ENCODE measurements around the gene CCDC117. TPM values are rescaled to one million over a fixed set of nuclear protein-coding genes. Genes with fewer than 3 reads are reported as not detected.
A peak's percentile ranks its signal among the peaks of the same experiment; 100 is the strongest.
"Not testable (repeated sequence)": the region's sequence is repeated elsewhere in the genome, so short reads cannot be mapped to it uniquely, and the experiment has no call there.

Gene CCDC117
- total RNA-seq, 1 experiment from 2014 or later: 33.5 TPM

GRCh38 chr22:28750471-28750881 is 22.0 kb upstream of the CCDC117 start:
- Histone ChIP-seq H3K27me3 (replicated peaks; ENCODE audit: insufficient read depth, low read depth, low read length, poor library complexity) (no peaks in the 10 kb centered on the region), H3K4me1 (ENCODE audit: insufficient read depth, low read length, poor library complexity, severe bottlenecking) (no peaks in the 10 kb centered on the region), H3K27ac (ENCODE audit: low read depth, low read length, poor library complexity, severe bottlenecking) (no peak overlapping the region), H3K4me3 (ENCODE audit: low read depth, low read length, poor library complexity, severe bottlenecking) (no peak overlapping the region), H3K36me3 (ENCODE audit: insufficient read depth, low read length, poor library complexity, severe bottlenecking) (peaks cover 23% of the 10 kb centered on the region), H3K9me3 (ENCODE audit: low read depth, low read length, poor library complexity, severe bottlenecking) (no peaks in the 10 kb centered on the region)
- no peak for TF ChIP-seq CTCF (conservative IDR thresholded peaks at IDR 0.05; ENCODE audit: low read depth, low read length)
- no peak for TF ChIP-seq EZH2 (IDR thresholded peaks at IDR 0.05; ENCODE audit: borderline replicate concordance, low read depth, low read length, poor library complexity, severe bottlenecking)
- ChIA-PET POLR2A (ENCODE audit: low non-redundant PET) (no interaction called here), CTCF (no interaction called here)
- no peak for DNase-seq (ENCODE audit: low spot score)
- intact Hi-C loops (cut with micrococcal nuclease; ENCODE audit: unreplicated experiment): no loop called here
- no TSS peak for BruUV-seq (replicated peaks)

GRCh38 chr22:28754512-28754911 is 18.0 kb upstream of the CCDC117 start:
- CTCF ChIA-PET; POLR2A ChIA-PET (ENCODE audit: low non-redundant PET); intact Hi-C loops (cut with micrococcal nuclease; ENCODE audit: unreplicated experiment); DNase-seq (ENCODE audit: low spot score); H3K27ac ChIP-seq (ENCODE audit: low read depth, low read length, poor library complexity, severe bottlenecking); H3K4me3 ChIP-seq (ENCODE audit: low read depth, low read length, poor library complexity, severe bottlenecking); H3K36me3 ChIP-seq (ENCODE audit: insufficient read depth, low read length, poor library complexity, severe bottlenecking); H3K27me3 ChIP-seq (replicated peaks; ENCODE audit: insufficient read depth, low read depth, low read length, poor library complexity); BruUV-seq (replicated peaks); H3K9me3 ChIP-seq (ENCODE audit: low read depth, low read length, poor library complexity, severe bottlenecking); H3K4me1 ChIP-seq (ENCODE audit: insufficient read depth, low read length, poor library complexity, severe bottlenecking): not testable (repeated sequence)

GRCh38 chr22:28759861-28760560 is 12.5 kb upstream of the CCDC117 start:
- H3K36me3 ChIP-seq (ENCODE audit: insufficient read depth, low read length, poor library complexity, severe bottlenecking): no peaks in the 10 kb centered on the region
- ChIA-PET CTCF (interaction anchor here (0.6 kb wide), 1 partner anchor 36 kb away, joined by 7 read pairs; no protein-coding TSS in a partner anchor), POLR2A (ENCODE audit: low non-redundant PET) (no interaction called here)
- no peaks in the 10 kb centered on the region for H3K27me3 ChIP-seq (replicated peaks; ENCODE audit: insufficient read depth, low read depth, low read length, poor library complexity)
- TF ChIP-seq EZH2 (IDR thresholded peaks at IDR 0.05; ENCODE audit: borderline replicate concordance, low read depth, low read length, poor library complexity, severe bottlenecking) (no peak), CTCF (conservative IDR thresholded peaks at IDR 0.05; ENCODE audit: low read depth, low read length) (no peak)
- H3K4me3 ChIP-seq (ENCODE audit: low read depth, low read length, poor library complexity, severe bottlenecking): peak overlapping the region; percentile 7
- BruUV-seq (replicated peaks): no TSS peak
- peak overlapping the region; percentile 71 for H3K27ac ChIP-seq (ENCODE audit: low read depth, low read length, poor library complexity, severe bottlenecking)
- intact Hi-C loops (cut with micrococcal nuclease; ENCODE audit: unreplicated experiment): no loop called here
- DNase-seq (ENCODE audit: low spot score): peak; percentile 80
- peaks cover 15% of the 10 kb centered on the region for H3K4me1 ChIP-seq (ENCODE audit: insufficient read depth, low read length, poor library complexity, severe bottlenecking)
- H3K9me3 ChIP-seq (ENCODE audit: low read depth, low read length, poor library complexity, severe bottlenecking): no peaks in the 10 kb centered on the region

GRCh38 chr22:28761449-28761755 is 11.1 kb upstream of the CCDC117 start:
- no peak for DNase-seq (ENCODE audit: low spot score)
- POLR2A ChIA-PET (ENCODE audit: low non-redundant PET): no interaction called here
- Histone ChIP-seq H3K27me3 (replicated peaks; ENCODE audit: insufficient read depth, low read depth, low read length, poor library complexity) (no peaks in the 10 kb centered on the region), H3K9me3 (ENCODE audit: low read depth, low read length, poor library complexity, severe bottlenecking) (no peaks in the 10 kb centered on the region), H3K4me1 (ENCODE audit: insufficient read depth, low read length, poor library complexity, severe bottlenecking) (peaks cover 15% of the 10 kb centered on the region), H3K36me3 (ENCODE audit: insufficient read depth, low read length, poor library complexity, severe bottlenecking) (no peaks in the 10 kb centered on the region), H3K4me3 (ENCODE audit: low read depth, low read length, poor library complexity, severe bottlenecking) (no peak overlapping the region), H3K27ac (ENCODE audit: low read depth, low read length, poor library complexity, severe bottlenecking) (no peak overlapping the region)
- CTCF ChIA-PET: no interaction called here
- no peak for TF ChIP-seq EZH2 (IDR thresholded peaks at IDR 0.05; ENCODE audit: borderline replicate concordance, low read depth, low read length, poor library complexity, severe bottlenecking)
- no peak for TF ChIP-seq CTCF (conservative IDR thresholded peaks at IDR 0.05; ENCODE audit: low read depth, low read length)
- intact Hi-C loops (cut with micrococcal nuclease; ENCODE audit: unreplicated experiment): no loop called here
- BruUV-seq (replicated peaks): no TSS peak

- H3K36me3 ChIP-seq (ENCODE audit: insufficient read depth, low read length, poor library complexity, severe bottlenecking); H3K4me3 ChIP-seq (ENCODE audit: low read depth, low read length, poor library complexity, severe bottlenecking); BruUV-seq (replicated peaks); POLR2A ChIA-PET (ENCODE audit: low non-redundant PET); H3K27ac ChIP-seq (ENCODE audit: low read depth, low read length, poor library complexity, severe bottlenecking); DNase-seq (ENCODE audit: low spot score); intact Hi-C loops (cut with micrococcal nuclease; ENCODE audit: unreplicated experiment); H3K27me3 ChIP-seq (replicated peaks; ENCODE audit: insufficient read depth, low read depth, low read length, poor library complexity); CTCF ChIA-PET; H3K9me3 ChIP-seq (ENCODE audit: low read depth, low read length, poor library complexity, severe bottlenecking): not testable (repeated sequence)
- peaks cover 15% of the 10 kb centered on the region for H3K4me1 ChIP-seq (ENCODE audit: insufficient read depth, low read length, poor library complexity, severe bottlenecking)
Measured at GRCh38 chr22:28762000-28762399, 10.5 kb upstream of the CCDC117 start.
